K562 (cell line): Measurements from ENCODE around the gene IMMP2L. TPM values are rescaled to one million over a fixed set of nuclear protein-coding genes. Genes with fewer than 3 reads are reported as not detected.

Source experiments
- ATAC-seq: fragments of 200-7000 bp; cut with Tn5 transposase; 3 replicates; pipeline ENCODE4 v1.9.1; 2020; ENCODE audit warnings: moderate library complexity
- BruUV-seq: library from RNA; stranded (reverse); fragments of 400-500 nt; replicated peaks from 2 replicates; lab custom pipeline; 2021; lab: Mats Ljungman, UMichigan
- CTCF ChIA-PET: fragments of 300-600 bp; formaldehyde crosslinking; extraction: SDS; loops from one replicate; lab custom pipeline; 2021; ENCODE audit warnings: low intra/inter-chr PET ratio; lab: Yijun Ruan, JAX
- POLR2A ChIA-PET: fragments of 300-600, 350-650 bp; sonication (Branson Sonifier 250); formaldehyde crosslinking; extraction: SDS; loops from one replicate; lab custom pipeline; 2021; ENCODE audit warnings: antibody characterized with exemption, inconsistent platforms; lab: Yijun Ruan, JAX
- DNase-seq, 4 experiments: peaks; one replicate each; pipeline versions ENCODE4 v3.0.0 to v3.0.0-alpha.2; 2011 to 2018; ENCODE audit warnings: low spot score in 3 of 4, mixed read lengths in 3 of 4; ENCODE audit errors: extremely low read depth in 1 of 4
- FAIRE-seq: peaks from 2 replicates; lab custom pipeline; 2011; peaks lifted over from hg19 to GRCh38; lab: Jason Lieb, UNC
- H2AFZ ChIP-seq: 2 replicates; pipeline ENCODE4 v1.6.0; 2011; ENCODE audit warnings: low read depth, low read length, control low read depth, inconsistent platforms
- H3K27ac ChIP-seq: fragments of 200-600 bp; 3 replicates; pipeline ENCODE4 v1.8.0; 2011; ENCODE audit warnings: low read depth, mild to moderate bottlenecking, control low read depth, inconsistent platforms, low read length, moderate library complexity, mixed read lengths; ENCODE audit errors: extremely low read depth
- H3K27me3 ChIP-seq, 2 experiments: fragments of 300-600 bp in 1 of 2; 2 replicates in 1 of 2; 3 replicates in 1 of 2; pipeline versions ENCODE4 v1.6.0 to v1.8.0; 2011; ENCODE audit warnings: inconsistent platforms in 2 of 2, low read length in 2 of 2, mild to moderate bottlenecking in 1 of 2, mixed read lengths in 1 of 2, moderate library complexity in 1 of 2; ENCODE audit not compliant: control insufficient read depth in 2 of 2, insufficient read depth in 2 of 2
- H3K36me3 ChIP-seq: fragments of 300-600 bp; 3 replicates; pipeline ENCODE4 v1.8.0; 2011; ENCODE audit warnings: mild to moderate bottlenecking, low read length, inconsistent platforms; ENCODE audit not compliant: control insufficient read depth, insufficient read depth
- H3K4me1 ChIP-seq, 2 experiments: fragments of 200-600 bp in 1 of 2; replicated peaks in 1 of 2; 2 replicates in 1 of 2; 3 replicates in 1 of 2; pipeline versions ENCODE4 v1.5.1 to v1.8.0; 2011; ENCODE audit warnings: inconsistent platforms in 2 of 2, low read length in 2 of 2, mild to moderate bottlenecking in 1 of 2, mixed read lengths in 1 of 2, moderate library complexity in 1 of 2; ENCODE audit not compliant: control insufficient read depth in 2 of 2, insufficient read depth in 2 of 2
- H3K4me2 ChIP-seq: 2 replicates; pipeline ENCODE4 v1.6.1; 2011; ENCODE audit warnings: low read length, control low read depth, inconsistent platforms, mixed read lengths; ENCODE audit not compliant: insufficient read depth
- H3K4me3 ChIP-seq: fragments of 200-600 bp; sonication (generic), shearing (Covaris generic); 2 replicates; pipeline ENCODE4 v1.5.1; 2016; ENCODE audit warnings: control low read depth, inconsistent platforms
- H3K79me2 ChIP-seq: fragments of 200-600 bp; 3 replicates; pipeline ENCODE4 v1.8.0; 2011; ENCODE audit warnings: low read length, inconsistent platforms; ENCODE audit not compliant: control insufficient read depth, insufficient read depth
- H3K9ac ChIP-seq, 2 experiments: 2 replicates each; pipeline versions ENCODE4 v1.6.0 to v1.6.1; 2011; ENCODE audit warnings: low read depth in 2 of 2, low read length in 2 of 2, control low read depth in 1 of 2, inconsistent platforms in 1 of 2, mild to moderate bottlenecking in 1 of 2, mixed read lengths in 1 of 2; ENCODE audit not compliant: insufficient read depth in 1 of 2
- H3K9me1 ChIP-seq: one replicate; pipeline ENCODE4 v1.6.0; 2011; ENCODE audit warnings: inconsistent platforms, mild to moderate bottlenecking, low read length, moderate library complexity; ENCODE audit not compliant: control insufficient read depth, insufficient read depth
- H3K9me3 ChIP-seq: replicated peaks from 2 replicates; pipeline ENCODE4 v1.5.1; 2011; ENCODE audit warnings: low read depth, low read length, inconsistent platforms; ENCODE audit not compliant: control insufficient read depth, insufficient read depth
- H4K20me1 ChIP-seq: replicated peaks from 2 replicates; pipeline ENCODE4 v1.6.1; 2011; ENCODE audit warnings: low read length, inconsistent platforms, mixed read lengths; ENCODE audit not compliant: control insufficient read depth, insufficient read depth
- AFF1 ChIP-seq, 2 experiments: fragments of 450-650 bp; IDR thresholded peaks; 2 replicates each; pipeline ENCODE4 v1.6.1; 2018; ENCODE audit warnings: mild to moderate bottlenecking in 2 of 2, low read depth in 1 of 2; ENCODE audit not compliant: partially characterized antibody in 2 of 2
- CEBPG ChIP-seq, 3 experiments: fragments of 200-800 bp in 1 of 3; sonication (Bioruptor generic) in 1 of 3; sonication (generic) in 1 of 3; formaldehyde crosslinking in 1 of 3; IDR thresholded peaks in 2 of 3; conservative IDR thresholded peaks in 1 of 3; 2 replicates each; pipeline versions ENCODE4 v1.6.1 to v1.8.0; 2016 to 2022; ENCODE audit warnings: missing compliant biosample characterization in 2 of 3, missing genetic modification characterization in 2 of 3, mild to moderate bottlenecking in 1 of 3, missing genetic modification reagents in 1 of 3
- DNMT1 ChIP-seq: fragments of 450-650 bp; IDR thresholded peaks from 2 replicates; pipeline ENCODE4 v1.6.1; 2016; ENCODE audit warnings: antibody characterized with exemption, mild to moderate bottlenecking
- KLF10 ChIP-seq: fragments of 250-450 bp; sonication (Bioruptor Pico); IDR thresholded peaks from 2 replicates; pipeline ENCODE4 v1.6.1; 2021; ENCODE audit warnings: matching md5 sums
- WGBS: fragments of 100-300 bp; shearing (Covaris generic); methylation state at CpG from one replicate; pipeline ENCODE4 v1.1.6; 2016; ENCODE audit warnings: low coverage, mixed read lengths; ENCODE audit not compliant: insufficient coverage; ENCODE audit errors: missing lambda C conversion rate; 5-methylcytosine and 5-hydroxymethylcytosine counted together
- in situ Hi-C: fragments of 300-500 bp; cut with MboI; formaldehyde crosslinking; loops from 4 replicates; pipeline ENCODE4 v1.15.0; 2018; ENCODE audit warnings: inconsistent platforms, mixed read lengths
- intact Hi-C: fragments of 100-400 bp; cut with micrococcal nuclease; formaldehyde crosslinking; loops from 2 replicates; pipeline ENCODE4 v1.14.2; 2022
- polyA plus RNA-seq, 8 experiments: library from polyadenylated mRNA; depleted of rRNA in 4 of 8; stranded (reverse) in 5 of 8; unstranded in 3 of 8; fragments of >200 nt; fragmentation: Nextera tagmentation in 2 of 8; fragmentation: Illumina TruSeq in 1 of 8; extraction: Ambion mirVana in 2 of 8; extraction: Trizol in 1 of 8; gene quantifications; 2 replicates each; pipeline versions ENCODE4 v1.2.1 to v1.2.3, GENCODE V29; 2011 to 2014; ENCODE audit warnings: inconsistent platforms in 1 of 8, missing spikeins in 1 of 8
- total RNA-seq, 7 experiments: library from RNA; depleted of rRNA in 6 of 7; stranded (reverse); fragments of >200 nt in 6 of 7; fragmentation: Illumina TruSeq in 2 of 7; extraction: Trizol in 2 of 7; gene quantifications; 2 replicates each; pipeline versions ENCODE4 v1.2.1 to v1.2.3, GENCODE V29; 2011 to 2021; ENCODE audit warnings: low replicate concordance in 1 of 7

Gene IMMP2L
- total and polyA plus RNA-seq, 9 of the 15 experiments (the other 6 are each of a cell fraction or from before 2014, with no cell fraction given): 29.7 to 116 (median 53.0) TPM

- 2% methylated on average over 2 of the region's 2 CpGs for WGBS
- no peaks in the 10 kb centered on the region for H3K9me3 ChIP-seq
- TF ChIP-seq KLF10 (no peak), AFF1 (IDR thresholded peaks at IDR 0.05; ENCODE audit: low read depth in 1 of 2, partially characterized antibody in 2 of 2) (no peak), DNMT1 (no peak), CEBPG (CRISPR knock-in tag; IDR thresholded peaks at IDR 0.05) (no peak), CEBPG (tag; conservative IDR thresholded peaks at IDR 0.05 in 1 of 2, IDR thresholded peaks at IDR 0.05 in 1 of 2) (peak in 1 of 2 experiments; percentile 78; a peak in 2 of 4 replicates)
- TF ChIP-seq, all 486 proteins: peak for 1
- Histone ChIP-seq H3K27ac (no peak overlapping the region), H4K20me1 (no peaks in the 10 kb centered on the region), H3K79me2 (no peaks in the 10 kb centered on the region), H2AFZ (no peak overlapping the region), H3K4me3 (no peak overlapping the region), H3K4me2 (no peak overlapping the region), H3K9me1 (no peaks in the 10 kb centered on the region), H3K4me1 (no peaks in the 10 kb centered on the region), H3K36me3 (no peaks in the 10 kb centered on the region), H3K27me3 (no peaks in the 10 kb centered on the region), H3K9ac (no peak overlapping the region)
- DNase-seq: no peak
- no peak for ATAC-seq
- in situ Hi-C loops: no loop called here
- intact Hi-C loops: no loop called here
- FAIRE-seq: no peak
- CTCF ChIA-PET: no interaction called here
- POLR2A ChIA-PET: no interaction called here
- no TSS peak for BruUV-seq
Observed at GRCh38 chr7:110704225-110704624, 858.1 kb downstream of the IMMP2L start.
